Measurements from ENCODE around the gene BCAR3.
"Not testable (repeated sequence)": the region's sequence is repeated elsewhere in the genome, so short reads cannot be mapped to it uniquely, and the experiment has no call there.

Gene BCAR3

DNA sequence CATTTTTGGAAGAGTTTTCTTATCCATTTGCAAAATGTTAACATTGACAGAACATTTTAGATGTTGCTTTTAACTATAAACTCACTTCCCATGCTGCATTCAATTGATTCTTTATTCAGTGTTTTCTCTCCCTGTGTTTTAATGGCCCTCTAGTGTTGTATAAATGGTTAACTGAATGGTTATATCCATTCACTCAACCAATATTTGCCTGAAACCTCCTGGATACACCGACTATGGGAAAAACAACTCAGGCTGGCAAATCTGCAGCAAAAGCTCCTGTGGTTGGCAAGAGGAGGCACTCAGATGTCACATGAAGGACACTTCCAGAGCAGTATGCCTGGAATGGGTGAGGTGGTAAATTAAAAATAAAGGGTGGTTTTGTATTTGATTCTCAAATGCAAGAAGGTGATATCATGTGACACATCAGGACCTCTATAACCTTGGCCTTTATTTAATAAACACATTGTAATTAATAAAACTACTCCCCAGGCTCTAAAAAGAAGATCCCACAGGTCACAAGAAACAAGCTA, 107.6 kb downstream of the BCAR3 start:
- ATAC-seq, result no peak
- no peak overlapping the region for H3K27ac Mint-ChIP-seq
- H3K36me3 Mint-ChIP-seq, result no peaks in the 10 kb centered on the region
- H3K4me1 Mint-ChIP-seq, result no peaks in the 10 kb centered on the region
- no peaks in the 10 kb centered on the region for H3K9me3 Mint-ChIP-seq
- no peak overlapping the region for H3K4me3 Mint-ChIP-seq
- no peak for DNase-seq (ENCODE audit: low spot score in 2 of 2)

DNA sequence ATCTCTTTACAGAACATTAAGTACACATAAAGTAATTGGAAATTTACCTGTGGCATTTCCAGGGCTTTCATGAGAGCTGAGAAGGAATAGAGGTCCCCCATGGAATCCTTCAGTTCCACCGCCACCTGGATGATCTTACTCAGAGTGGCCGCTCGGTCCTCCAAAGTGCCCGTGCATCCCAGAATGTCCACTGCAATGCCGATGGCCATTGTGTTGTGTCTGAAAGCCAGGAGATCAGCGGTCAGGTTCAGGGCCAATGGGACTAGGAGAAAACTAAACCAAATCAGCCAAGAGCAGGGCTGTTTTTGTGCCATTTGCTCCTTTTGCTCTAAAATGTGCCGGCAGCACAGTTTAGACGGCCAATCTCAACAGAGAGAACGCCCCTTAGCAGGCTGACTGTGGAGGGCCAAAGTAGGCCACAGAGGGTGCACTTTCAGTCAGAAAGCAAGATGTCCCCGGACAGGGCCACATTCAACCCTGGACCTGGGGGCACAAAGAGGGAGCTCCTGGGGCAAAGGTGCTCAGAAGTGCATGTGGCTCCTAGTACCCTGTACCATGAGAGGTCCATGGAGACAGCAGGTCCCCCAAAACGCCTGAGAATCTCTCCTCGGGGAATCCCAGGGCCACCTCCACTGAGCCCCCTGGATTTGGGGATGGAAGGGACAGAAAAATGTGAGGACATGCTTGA, 109.9 kb downstream of the BCAR3 start:
- no peaks in the 10 kb centered on the region for H3K9me3 Mint-ChIP-seq
- no peaks in the 10 kb centered on the region for H3K4me1 Mint-ChIP-seq
- no peak overlapping the region for H3K4me3 Mint-ChIP-seq
- ATAC-seq (no peak), DNase-seq (ENCODE audit: low spot score in 2 of 2) (no peak)
- H3K36me3 Mint-ChIP-seq, result no peaks in the 10 kb centered on the region
- H3K27ac Mint-ChIP-seq, result no peak overlapping the region

DNA sequence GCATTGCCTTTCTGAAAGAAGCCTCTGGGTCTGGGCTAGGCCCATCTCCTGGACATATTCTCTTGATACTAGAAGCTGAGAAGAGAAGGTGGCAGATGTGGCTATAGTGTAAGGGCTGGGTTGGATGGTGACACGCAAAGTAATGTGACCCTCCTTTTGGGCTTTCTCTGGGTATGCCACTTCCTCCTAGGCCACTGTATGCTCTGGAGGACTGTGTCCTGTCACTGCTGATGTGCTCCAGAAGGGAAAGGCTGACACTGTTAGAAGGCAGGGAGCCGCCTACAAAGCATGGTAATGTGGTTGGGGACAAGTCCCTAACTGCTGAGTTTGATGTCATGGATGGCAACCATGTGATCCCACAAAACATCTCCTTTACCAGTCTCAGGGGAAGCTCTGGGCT, 112.1 kb downstream of the BCAR3 start:
- no peaks in the 10 kb centered on the region for H3K36me3 Mint-ChIP-seq
- no peaks in the 10 kb centered on the region for H3K4me1 Mint-ChIP-seq
- no peak for DNase-seq (ENCODE audit: low spot score in 2 of 2)
- no peaks in the 10 kb centered on the region for H3K9me3 Mint-ChIP-seq
- no peak for ATAC-seq
- no peak overlapping the region for H3K27ac Mint-ChIP-seq
- H3K4me3 Mint-ChIP-seq, result no peak overlapping the region

DNA sequence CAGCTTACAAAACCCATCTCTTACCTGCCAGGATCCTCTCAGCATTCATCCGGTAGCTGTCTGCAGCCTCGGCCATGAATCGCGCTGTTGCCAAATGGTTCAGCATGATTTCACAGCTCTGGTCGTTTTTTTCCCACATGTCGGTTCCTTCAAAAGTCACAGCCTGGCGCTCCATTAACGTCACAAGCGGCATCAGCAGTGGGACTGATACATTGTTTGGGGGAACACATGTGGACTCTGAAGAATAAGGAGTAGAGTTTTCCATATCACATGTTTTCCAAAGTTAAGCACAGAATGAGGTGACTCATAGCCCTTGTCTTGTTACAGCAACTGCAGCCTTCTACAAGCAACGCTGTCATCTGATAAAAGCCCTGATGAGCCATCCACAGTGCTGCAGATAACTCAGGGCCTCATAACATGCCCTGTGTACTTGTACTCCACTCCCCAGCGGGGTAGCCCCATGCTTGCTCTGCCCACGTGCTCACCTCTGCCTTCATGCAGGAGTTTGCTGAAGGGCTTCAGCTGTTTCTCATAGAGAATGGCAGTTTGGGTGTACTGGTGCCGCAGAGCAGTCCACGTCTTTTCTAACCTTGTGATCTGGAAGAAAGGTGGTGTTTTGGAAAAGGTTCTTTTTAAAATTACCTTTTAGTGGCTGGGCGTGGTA, 114.2 kb downstream of the BCAR3 start:
- Mint-ChIP-seq H3K4me3 (no peak overlapping the region), H3K4me1 (no peaks in the 10 kb centered on the region), H3K27ac (no peak overlapping the region), H3K36me3 (no peaks in the 10 kb centered on the region), H3K9me3 (no peaks in the 10 kb centered on the region)
- ATAC-seq (no peak), DNase-seq (ENCODE audit: low spot score in 2 of 2) (no peak)

DNA sequence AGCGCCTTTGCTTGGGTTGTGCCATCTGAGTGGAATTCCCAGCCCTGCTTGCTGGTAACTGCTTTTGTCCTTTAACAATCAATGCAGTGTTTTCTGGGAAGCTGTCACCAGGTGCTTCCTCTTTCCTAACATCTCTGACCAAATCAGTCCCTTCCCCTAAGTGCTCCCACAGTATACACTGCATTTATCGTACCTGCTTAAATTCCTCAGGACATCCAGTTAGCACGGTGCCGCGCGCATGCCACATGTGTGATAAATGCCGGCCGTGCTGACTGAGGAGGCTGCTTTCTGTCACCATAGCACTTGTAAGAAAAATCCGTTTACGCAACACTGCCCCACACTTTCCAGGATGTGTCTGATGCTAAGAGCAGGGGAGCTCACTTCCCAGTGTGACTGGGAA, 115.4 kb downstream of the BCAR3 start:
- no peaks in the 10 kb centered on the region for H3K36me3 Mint-ChIP-seq
- no peaks in the 10 kb centered on the region for H3K9me3 Mint-ChIP-seq
- ATAC-seq (no peak), DNase-seq (ENCODE audit: low spot score in 2 of 2) (no peak)
- H3K27ac Mint-ChIP-seq, result no peak overlapping the region
- no peaks in the 10 kb centered on the region for H3K4me1 Mint-ChIP-seq
- H3K4me3 Mint-ChIP-seq, result no peak overlapping the region

DNA sequence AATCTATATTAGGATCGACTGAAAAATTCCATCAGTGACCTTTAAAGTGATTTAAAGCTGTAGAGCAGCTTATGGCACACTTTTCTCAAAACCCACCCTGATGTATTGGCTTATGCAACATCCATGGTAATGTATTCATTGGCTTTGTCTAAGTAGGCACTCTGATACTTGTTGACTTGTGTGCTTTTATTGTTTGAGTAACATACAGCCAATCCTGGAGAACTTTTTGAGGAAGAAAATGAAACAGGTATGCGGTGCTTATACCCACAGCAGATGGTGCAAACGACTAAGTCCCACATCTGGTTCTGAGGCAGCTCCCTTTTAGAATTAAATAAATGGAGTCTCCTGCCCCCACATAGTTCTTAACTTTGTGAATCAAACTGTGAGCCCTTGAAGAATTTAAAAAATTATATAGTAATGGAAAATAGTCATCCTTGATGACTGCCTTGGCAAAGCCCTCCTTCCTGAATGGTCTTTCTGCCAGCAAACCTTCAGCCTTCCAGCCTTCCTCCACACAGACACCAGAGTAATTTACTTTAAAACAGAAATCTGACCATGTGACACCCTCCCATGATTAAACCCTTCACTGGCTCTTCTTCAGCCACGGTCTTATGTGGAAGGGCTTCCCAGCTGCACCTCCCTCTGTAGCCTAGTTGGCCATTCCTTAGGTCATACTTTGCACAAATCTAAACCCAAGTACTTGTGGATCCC, 116.0 kb downstream of the BCAR3 start:
- no peak overlapping the region for H3K4me3 Mint-ChIP-seq
- DNase-seq (ENCODE audit: low spot score in 2 of 2) (no peak), ATAC-seq (no peak)
- no peaks in the 10 kb centered on the region for H3K4me1 Mint-ChIP-seq
- H3K36me3 Mint-ChIP-seq, result no peaks in the 10 kb centered on the region
- no peak overlapping the region for H3K27ac Mint-ChIP-seq
- no peaks in the 10 kb centered on the region for H3K9me3 Mint-ChIP-seq

DNA sequence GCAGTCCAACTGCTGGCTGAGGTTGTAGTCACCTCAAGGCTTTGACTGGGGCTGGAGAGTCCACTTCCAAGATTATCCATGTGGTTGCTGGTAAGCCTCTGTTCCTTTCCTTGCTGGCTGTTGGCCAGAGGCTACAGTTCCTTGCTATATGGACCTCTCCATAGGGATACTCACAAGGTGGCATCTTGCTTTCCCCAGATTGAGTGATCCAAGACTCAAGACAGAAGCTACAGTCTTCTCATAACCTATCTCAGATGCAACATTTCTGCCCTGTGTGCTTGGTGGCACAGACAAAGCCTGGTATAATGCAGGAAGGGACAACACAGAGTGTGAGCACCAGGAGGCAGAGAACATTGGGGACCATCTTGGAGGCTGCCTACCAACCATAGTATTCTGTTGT, 121.9 kb downstream of the BCAR3 start:
- no peak overlapping the region for H3K27ac Mint-ChIP-seq
- DNase-seq (ENCODE audit: low spot score in 2 of 2), result no peak
- no peak for ATAC-seq
- H3K9me3 Mint-ChIP-seq, result no peaks in the 10 kb centered on the region
- H3K36me3 Mint-ChIP-seq, result no peaks in the 10 kb centered on the region
- H3K4me3 Mint-ChIP-seq, result no peak overlapping the region
- H3K4me1 Mint-ChIP-seq, result no peaks in the 10 kb centered on the region

DNA sequence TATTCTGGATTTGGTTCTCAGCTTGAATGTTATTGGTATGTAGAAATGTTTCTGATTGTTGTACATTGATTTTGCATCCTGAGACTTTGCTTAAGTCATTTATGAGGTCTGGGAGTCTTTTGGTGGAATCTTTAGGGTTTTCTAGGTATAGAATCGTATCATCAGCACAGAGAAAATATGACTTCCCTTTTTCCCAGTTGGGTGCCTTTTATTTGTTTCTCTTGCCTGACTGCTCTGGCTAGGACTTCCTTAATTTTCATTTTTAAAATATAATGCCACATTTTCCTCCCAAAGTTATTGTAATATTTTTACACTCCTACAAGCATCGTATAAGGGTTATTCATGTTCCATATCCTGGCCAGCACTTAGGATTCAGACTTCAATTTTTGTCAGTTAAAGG, 122.6 kb downstream of the BCAR3 start:
- H3K4me3 Mint-ChIP-seq, result no peak overlapping the region
- ATAC-seq (no peak), DNase-seq (ENCODE audit: low spot score in 2 of 2) (no peak)
- no peaks in the 10 kb centered on the region for H3K9me3 Mint-ChIP-seq
- H3K27ac Mint-ChIP-seq, result no peak overlapping the region
- H3K36me3 Mint-ChIP-seq, result no peaks in the 10 kb centered on the region
- no peaks in the 10 kb centered on the region for H3K4me1 Mint-ChIP-seq

DNA sequence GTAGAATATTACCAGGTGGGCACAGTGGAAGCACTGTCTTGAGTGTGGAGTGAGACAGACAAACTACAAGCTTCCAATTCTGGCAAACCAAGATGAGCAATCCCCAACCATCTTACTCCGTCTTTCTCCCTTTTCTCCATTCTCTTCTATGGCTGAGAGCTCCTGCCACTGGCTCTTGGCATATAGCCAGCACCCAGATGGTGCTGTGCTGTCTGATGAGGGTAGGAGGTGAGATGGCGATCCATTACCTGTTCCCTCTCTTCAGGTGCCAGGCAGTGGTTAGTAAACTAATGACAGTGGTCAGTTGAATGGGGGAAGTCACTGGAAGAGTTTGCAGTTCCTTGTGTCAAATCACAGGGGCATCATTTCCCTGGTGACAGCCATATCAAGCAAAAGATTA, 125.3 kb downstream of the BCAR3 start:
- DNase-seq (ENCODE audit: low spot score in 2 of 2) (no peak), ATAC-seq (no peak)
- Mint-ChIP-seq H3K4me1 (no peaks in the 10 kb centered on the region), H3K4me3 (no peak overlapping the region), H3K9me3 (no peaks in the 10 kb centered on the region), H3K27ac (no peak overlapping the region), H3K36me3 (no peaks in the 10 kb centered on the region)

DNA sequence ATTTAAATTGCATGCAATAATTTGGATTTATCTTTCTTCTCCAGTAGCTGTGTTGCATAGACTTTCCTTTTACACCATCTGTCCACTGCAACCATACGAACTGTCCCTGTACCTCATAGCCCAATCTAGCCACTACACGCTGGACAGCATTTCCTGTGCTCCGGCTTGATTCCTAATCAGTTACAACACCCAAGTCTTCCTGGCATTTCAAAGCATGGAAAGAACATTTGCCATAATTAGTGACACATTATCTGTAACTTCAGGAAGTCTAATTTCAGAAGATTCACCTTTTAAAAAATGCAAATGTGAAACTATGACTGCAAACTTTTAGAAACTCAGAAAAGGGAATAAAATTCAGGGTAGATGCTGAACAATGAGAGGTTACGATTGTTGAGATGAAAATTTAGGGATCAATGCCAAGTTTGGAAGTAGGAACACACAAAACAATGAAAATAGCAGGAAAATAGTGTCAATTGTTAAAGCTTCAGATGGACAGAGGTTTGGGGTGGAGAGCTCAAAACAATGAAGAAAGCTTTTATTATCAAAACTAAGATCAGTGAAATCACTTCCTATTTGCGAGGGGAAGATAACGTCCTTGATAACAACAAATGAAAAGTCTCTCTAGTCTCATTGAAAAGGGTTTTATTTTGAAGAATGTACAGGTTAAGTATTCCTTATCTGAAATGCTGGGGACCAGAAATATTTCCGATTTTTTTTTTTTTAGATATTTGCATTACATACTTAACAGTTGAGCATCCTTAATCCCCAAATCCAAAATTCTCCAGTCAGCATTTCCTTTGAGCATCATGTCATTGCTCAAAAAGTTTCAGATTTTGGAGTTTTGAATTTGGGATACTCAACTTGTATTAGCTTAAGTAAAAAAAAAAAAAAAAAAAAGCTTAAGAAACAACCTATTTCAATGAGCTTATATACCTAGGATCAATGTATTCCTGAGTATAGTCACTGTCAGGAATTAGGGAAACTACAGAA, 126.5 kb downstream of the BCAR3 start:
- ATAC-seq, result no peak
- H3K27ac Mint-ChIP-seq, result no peak overlapping the region
- no peaks in the 10 kb centered on the region for H3K4me1 Mint-ChIP-seq
- H3K4me3 Mint-ChIP-seq, result no peak overlapping the region
- no peaks in the 10 kb centered on the region for H3K9me3 Mint-ChIP-seq
- no peak for DNase-seq (ENCODE audit: low spot score in 2 of 2)
- no peaks in the 10 kb centered on the region for H3K36me3 Mint-ChIP-seq

DNA sequence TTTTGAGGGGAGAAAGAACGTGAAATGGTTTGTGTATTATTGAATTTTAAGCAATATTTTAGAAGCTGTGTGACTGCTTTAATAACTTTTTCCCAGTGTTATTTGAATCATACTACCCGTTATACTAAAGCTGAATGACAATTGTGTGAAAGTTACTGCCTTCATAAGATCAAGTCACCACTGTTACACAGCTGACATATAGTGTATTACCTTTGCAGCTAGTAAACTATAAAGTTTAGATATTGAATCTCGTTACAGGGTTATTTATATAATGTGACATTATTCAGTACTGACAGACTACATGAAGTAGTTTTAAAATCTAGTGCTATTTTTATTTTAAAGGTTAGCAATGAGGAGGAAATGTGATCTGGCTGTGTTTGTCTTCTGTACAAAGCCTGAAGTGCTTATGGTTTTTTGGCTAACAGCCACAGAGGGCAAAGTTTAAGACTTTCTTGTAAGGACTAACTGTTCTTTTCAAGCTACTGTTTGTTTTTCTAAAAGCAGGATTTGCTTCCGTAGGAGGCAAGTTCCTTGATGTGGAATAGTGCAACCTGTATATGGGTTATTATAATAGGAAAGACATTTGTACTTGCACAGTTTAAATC, 127.6 kb downstream of the BCAR3 start:
- not testable (repeated sequence) for H3K9me3 Mint-ChIP-seq; H3K27ac Mint-ChIP-seq; H3K4me1 Mint-ChIP-seq; ATAC-seq; H3K36me3 Mint-ChIP-seq; H3K4me3 Mint-ChIP-seq; DNase-seq (ENCODE audit: low spot score in 2 of 2)

DNA sequence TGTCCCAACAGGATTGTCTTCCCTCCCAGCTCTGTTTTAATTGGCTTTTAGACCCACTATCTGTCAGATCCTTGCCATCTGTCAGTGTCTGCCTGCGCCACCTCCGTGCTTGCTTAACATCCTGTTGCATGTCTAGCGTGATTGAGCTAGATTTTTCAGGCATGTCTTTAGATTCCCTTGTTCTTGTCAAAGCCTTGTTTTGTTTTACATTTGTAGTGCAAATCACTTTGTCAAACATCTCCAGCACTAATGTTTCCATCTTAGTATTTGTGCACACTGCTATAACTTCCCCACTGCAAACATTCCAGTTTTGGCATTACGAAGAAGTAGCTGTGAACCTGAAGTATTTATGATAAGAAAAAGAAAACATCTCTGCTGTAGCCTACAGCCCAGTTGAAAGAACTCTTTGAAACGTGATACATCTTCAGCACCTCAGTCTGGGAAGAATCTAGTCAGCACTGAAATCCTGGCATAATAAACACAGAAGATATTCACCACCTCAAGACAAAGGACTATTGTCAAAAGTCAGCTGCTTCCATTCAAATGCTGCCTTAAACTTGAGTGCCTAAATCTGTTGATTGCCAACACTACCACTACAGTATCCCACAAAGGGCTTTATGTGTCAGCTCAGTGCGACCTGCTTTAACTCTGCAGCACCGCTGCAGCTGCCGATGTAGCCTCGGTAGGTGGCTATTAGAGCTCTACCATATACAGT, 128.7 kb downstream of the BCAR3 start:
- no peak overlapping the region for H3K4me3 Mint-ChIP-seq
- H3K27ac Mint-ChIP-seq, result no peak overlapping the region
- no peaks in the 10 kb centered on the region for H3K4me1 Mint-ChIP-seq
- DNase-seq (ENCODE audit: low spot score in 2 of 2) (no peak), ATAC-seq (no peak)
- H3K9me3 Mint-ChIP-seq, result no peaks in the 10 kb centered on the region
- no peaks in the 10 kb centered on the region for H3K36me3 Mint-ChIP-seq

DNA sequence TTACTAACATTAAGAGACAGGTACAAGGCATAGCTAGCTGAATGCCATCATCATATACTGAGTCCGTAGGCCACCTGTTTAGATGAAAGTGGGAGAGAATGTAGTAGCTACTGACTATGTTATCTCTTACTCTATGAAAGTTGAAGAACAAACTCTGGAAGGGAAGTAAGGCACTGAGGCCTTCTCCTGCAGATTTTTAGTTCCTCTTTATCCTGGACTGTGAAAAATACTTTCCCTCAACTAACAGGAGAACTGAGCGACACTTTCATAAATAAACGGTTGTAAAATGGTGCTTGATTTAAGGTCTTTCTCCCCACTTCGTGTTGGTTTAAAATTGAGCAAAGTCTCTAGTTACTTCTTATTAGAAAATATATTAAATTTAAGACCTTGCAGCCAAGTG, 131.8 kb downstream of the BCAR3 start:
- no peaks in the 10 kb centered on the region for H3K9me3 Mint-ChIP-seq
- ATAC-seq, result no peak
- no peak overlapping the region for H3K4me3 Mint-ChIP-seq
- no peaks in the 10 kb centered on the region for H3K4me1 Mint-ChIP-seq
- H3K27ac Mint-ChIP-seq, result no peak overlapping the region
- DNase-seq (ENCODE audit: low spot score in 2 of 2), result no peak
- no peaks in the 10 kb centered on the region for H3K36me3 Mint-ChIP-seq

DNA sequence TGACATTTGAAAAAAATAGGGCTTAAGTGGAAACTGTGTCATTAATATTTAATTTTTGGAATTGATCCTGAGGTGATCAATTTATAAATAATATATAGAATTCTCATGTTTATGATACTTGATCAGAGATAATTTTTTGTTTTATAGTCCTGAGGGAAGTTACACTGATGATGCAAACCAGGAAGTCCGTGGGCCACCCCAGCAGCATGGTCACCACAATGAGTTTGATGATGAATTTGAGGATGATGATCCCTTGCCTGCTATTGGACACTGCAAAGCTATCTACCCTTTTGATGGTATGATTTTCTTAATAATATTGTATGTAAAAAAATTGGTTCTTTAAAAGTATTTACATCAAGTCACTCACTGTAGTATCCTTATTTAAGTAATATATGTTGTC, 132.5 kb downstream of the BCAR3 start:
- Mint-ChIP-seq H3K4me3 (no peak overlapping the region), H3K27ac (no peak overlapping the region), H3K4me1 (no peaks in the 10 kb centered on the region), H3K9me3 (no peaks in the 10 kb centered on the region), H3K36me3 (no peaks in the 10 kb centered on the region)
- ATAC-seq (no peak), DNase-seq (ENCODE audit: low spot score in 2 of 2) (no peak)

All from stimulated activated effector memory CD8-positive, alpha-beta T cell treated with anti-CD3 and anti-CD28 coated beads, Interleukin-12 subunit alpha, Interleukin-12 subunit beta, amount 100 ng/mL, for 72 hours (primary cell).